SK-N-SH (cell line): ENCODE results near the gene NMNAT2. TPM values are rescaled to one million over a fixed set of nuclear protein-coding genes. Genes with fewer than 3 reads are reported as not detected.

ENCODE experiments used
- CTCF ChIA-PET: fragments of 300-600, 350-600 bp; formaldehyde crosslinking; extraction: SDS; loops from one replicate; lab custom pipeline; 2021; lab: Yijun Ruan, JAX
- POLR2A ChIA-PET: fragments of 350-600 bp; sonication (Branson Sonifier 250); formaldehyde crosslinking; extraction: SDS; loops from one replicate; lab custom pipeline; 2020; ENCODE audit warnings: antibody characterized with exemption, inconsistent platforms; lab: Yijun Ruan, JAX
- DNase-seq: peaks from one replicate; pipeline ENCODE4 v3.0.0; 2012
- H2AFZ ChIP-seq: fragments of 200-600 bp; sonication (generic); 2 replicates; pipeline ENCODE4 v1.8.1; 2016; ENCODE audit warnings: antibody characterized with exemption, mild to moderate bottlenecking, low read depth
- H3F3A ChIP-seq: fragments of 200-600 bp; sonication (generic); replicated peaks from 2 replicates; pipeline ENCODE3; 2016; ENCODE audit warnings: antibody characterized with exemption, mild to moderate bottlenecking; ENCODE audit not compliant: insufficient read depth
- H3K27ac ChIP-seq, 2 experiments: fragments of 200-500 bp in 1 of 2; fragments of 200-600 bp in 1 of 2; sonication (Bioruptor generic) in 1 of 2; sonication (generic), shearing (Covaris generic) in 1 of 2; 2 replicates each; pipeline versions ENCODE4 v1.5.1 to v1.6.1; 2014 to 2016; ENCODE audit warnings: low read depth in 2 of 2, inconsistent platforms in 1 of 2, low read length in 1 of 2, mild to moderate bottlenecking in 1 of 2, mixed read lengths in 1 of 2
- H3K27me3 ChIP-seq: fragments of 200-600 bp; sonication (generic), shearing (Covaris generic); 2 replicates; pipeline ENCODE4 v1.6.1; 2016; ENCODE audit warnings: mixed run types; ENCODE audit not compliant: insufficient read depth
- H3K36me3 ChIP-seq, 2 experiments: fragments of 200-500 bp in 1 of 2; fragments of 200-600 bp in 1 of 2; sonication (Bioruptor generic) in 1 of 2; sonication (generic) in 1 of 2; replicated peaks in 1 of 2; 2 replicates each; pipeline versions ENCODE3 to v1.5.1; 2014 to 2016; ENCODE audit warnings: low read length in 1 of 2, mild to moderate bottlenecking in 1 of 2; ENCODE audit not compliant: insufficient read depth in 2 of 2, control insufficient read depth in 1 of 2
- H3K4me1 ChIP-seq, 2 experiments: fragments of 200-500 bp in 1 of 2; fragments of 200-600 bp in 1 of 2; sonication (Bioruptor generic) in 1 of 2; sonication (generic), shearing (Covaris generic) in 1 of 2; 2 replicates each; pipeline versions ENCODE4 v1.5.1 to v1.6.1; 2014 to 2016; ENCODE audit warnings: low read depth in 1 of 2, low read length in 1 of 2, mixed run types in 1 of 2; ENCODE audit not compliant: insufficient read depth in 2 of 2, control insufficient read depth in 1 of 2
- H3K4me2 ChIP-seq: fragments of 200-600 bp; sonication (generic), shearing (Covaris generic); 2 replicates; pipeline ENCODE4 v1.6.1; 2017; ENCODE audit warnings: mixed run types
- H3K4me3 ChIP-seq, 2 experiments: fragments of 200-500 bp in 1 of 2; fragments of 200-600 bp in 1 of 2; sonication (Bioruptor generic) in 1 of 2; sonication (generic), shearing (Covaris generic) in 1 of 2; 2 replicates each; pipeline versions ENCODE4 v1.5.1 to v1.8.1; 2014 to 2016; ENCODE audit warnings: low read depth in 2 of 2, inconsistent platforms in 1 of 2, low read length in 1 of 2, mild to moderate bottlenecking in 1 of 2, mixed read lengths in 1 of 2, moderate library complexity in 1 of 2
- H3K79me2 ChIP-seq: fragments of 200-600 bp; sonication (generic); 2 replicates; pipeline ENCODE4 v1.8.1; 2017; ENCODE audit warnings: mild to moderate bottlenecking; ENCODE audit not compliant: insufficient read depth
- H3K9ac ChIP-seq: fragments of 200-600 bp; sonication (generic); 2 replicates; pipeline ENCODE4 v1.6.1; 2017; ENCODE audit warnings: mixed run types
- H3K9me2 ChIP-seq: fragments of 200-600 bp; sonication (generic); 2 replicates; pipeline ENCODE4 v1.6.1; 2017; ENCODE audit warnings: mixed run types
- H3K9me3 ChIP-seq: fragments of 200-600 bp; sonication (generic); 2 replicates; pipeline ENCODE4 v1.6.1; 2017; ENCODE audit warnings: mixed run types, mild to moderate bottlenecking, moderate library complexity
- H4K20me1 ChIP-seq: fragments of 200-600 bp; sonication (generic); 2 replicates; pipeline ENCODE4 v1.6.1; 2017; ENCODE audit warnings: mild to moderate bottlenecking, mixed run types; ENCODE audit not compliant: insufficient read depth
- ELF1 ChIP-seq: IDR thresholded peaks from 2 replicates; pipeline ENCODE4 v1.4.0; 2012
- EP300 ChIP-seq, 2 experiments: IDR thresholded peaks; 2 replicates each; pipeline versions ENCODE4 v1.4.0 to v1.6.1; 2012; ENCODE audit warnings: borderline replicate concordance in 1 of 2, low read depth in 1 of 2, low read length in 1 of 2
- EZH2phosphoT487 ChIP-seq: fragments of 200-600 bp; sonication (generic); IDR thresholded peaks from 2 replicates; pipeline ENCODE4 v1.6.1; 2017; ENCODE audit warnings: low read depth, mixed run types, mild to moderate bottlenecking, antibody characterized with exemption, moderate library complexity, borderline replicate concordance
- FOXJ3 ChIP-seq: sonication (generic); formaldehyde crosslinking; IDR thresholded peaks from 2 replicates; pipeline ENCODE4 v1.5.1; 2020; ENCODE audit warnings: mild to moderate bottlenecking, missing genetic modification reagents
- FOXM1 ChIP-seq: IDR thresholded peaks from 2 replicates; pipeline ENCODE4 v1.4.0; 2012; ENCODE audit warnings: low read depth, mild to moderate bottlenecking
- GATA2 ChIP-seq: sonication (generic); formaldehyde crosslinking; IDR thresholded peaks from 2 replicates; pipeline ENCODE4 v1.5.0; 2020; ENCODE audit warnings: mild to moderate bottlenecking, missing genetic modification reagents
- NFIC ChIP-seq: IDR thresholded peaks from 2 replicates; pipeline ENCODE4 v1.4.0; 2012; ENCODE audit warnings: borderline replicate concordance
- RCOR1 ChIP-seq: fragments of 150-350 bp; IDR thresholded peaks from 2 replicates; pipeline ENCODE4 v1.6.1; 2017; ENCODE audit warnings: antibody characterized with exemption, low read length
- SIN3A ChIP-seq: IDR thresholded peaks from 2 replicates; pipeline ENCODE4 v1.6.1; 2012; ENCODE audit warnings: low read depth, mild to moderate bottlenecking, low read length, moderate library complexity, borderline replicate concordance
- SMC3 ChIP-seq: IDR thresholded peaks from 2 replicates; pipeline ENCODE4 v1.6.1; 2012; ENCODE audit warnings: low read depth, low read length, improper control_type of control experiment
- TCF12 ChIP-seq: IDR thresholded peaks from 2 replicates; pipeline ENCODE4 v1.4.0; 2012
- TEAD4 ChIP-seq: IDR thresholded peaks from 2 replicates; pipeline ENCODE4 v1.4.0; 2012; ENCODE audit warnings: mild to moderate bottlenecking, borderline replicate concordance; ENCODE audit not compliant: insufficient read depth
- YY1 ChIP-seq: IDR thresholded peaks from 2 replicates; pipeline ENCODE4 v1.4.0; 2012; ENCODE audit warnings: low read depth, mild to moderate bottlenecking
- WGBS: methylation state at CpG from one replicate; pipeline ENCODE4 v1.1.6; 2017; ENCODE audit warnings: low lambda C conversion rate; 5-methylcytosine and 5-hydroxymethylcytosine counted together
- polyA plus RNA-seq, 3 experiments: library from polyadenylated mRNA; depleted of rRNA; stranded (reverse); fragments of >200 nt; gene quantifications; 2 replicates each; pipeline ENCODE4 v1.2.3, GENCODE V29; 2012
- TF ChIP-seq, protein P1 (sequence below): fragments of 150-350 bp; IDR thresholded peaks from 2 replicates; pipeline ENCODE4 v1.6.1; 2016; ENCODE audit warnings: mild to moderate bottlenecking, low read depth, low read length
- TF ChIP-seq, protein P2 (sequence below): IDR thresholded peaks from 2 replicates; pipeline ENCODE4 v1.4.0; 2012; ENCODE audit warnings: low read depth
- TF ChIP-seq, protein P3 (sequence below): fragments of 200-600 bp; sonication (generic); IDR thresholded peaks from 2 replicates; pipeline ENCODE4 v1.6.1; 2017; ENCODE audit warnings: antibody characterized with exemption, mild to moderate bottlenecking, moderate library complexity
- TF ChIP-seq, protein P4 (sequence below): IDR thresholded peaks from 2 replicates; pipeline ENCODE4 v1.4.0; 2012; ENCODE audit warnings: low read depth, borderline replicate concordance
- TF ChIP-seq, protein P5 (sequence below): fragments of 150-350 bp; IDR thresholded peaks from 2 replicates; pipeline ENCODE4 v1.6.1; 2017; ENCODE audit warnings: antibody characterized with exemption, low read length, low read depth, borderline replicate concordance
- TF ChIP-seq, protein P6 (sequence below): IDR thresholded peaks from 2 replicates; pipeline ENCODE4; 2012

The NMNAT2 gene
- polyA plus RNA-seq, 1 of the 3 experiments (the other 2 are of a cell fraction), result 0.07 TPM

DNA sequence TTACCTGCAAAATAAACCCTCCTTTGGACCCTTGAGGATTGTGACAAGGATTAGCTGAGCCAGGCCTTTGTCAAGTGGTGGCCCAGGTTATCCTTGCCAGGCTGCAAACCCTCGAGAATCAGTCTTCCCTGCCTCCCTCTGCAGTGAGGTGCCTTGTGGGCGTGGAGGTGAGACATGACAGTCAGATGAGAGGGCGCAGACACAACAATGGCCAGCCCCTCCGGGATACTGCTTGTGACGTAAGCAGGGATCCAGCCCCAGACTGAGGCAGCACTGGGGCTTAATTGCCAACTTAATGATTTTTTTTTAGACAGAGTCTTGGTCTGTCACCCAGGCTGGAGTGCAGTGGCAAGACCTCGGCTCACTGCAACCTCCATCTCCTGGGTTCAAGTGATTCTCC is 127.6 kb downstream of the NMNAT2 start:
- TF ChIP-seq, protein P1, sequence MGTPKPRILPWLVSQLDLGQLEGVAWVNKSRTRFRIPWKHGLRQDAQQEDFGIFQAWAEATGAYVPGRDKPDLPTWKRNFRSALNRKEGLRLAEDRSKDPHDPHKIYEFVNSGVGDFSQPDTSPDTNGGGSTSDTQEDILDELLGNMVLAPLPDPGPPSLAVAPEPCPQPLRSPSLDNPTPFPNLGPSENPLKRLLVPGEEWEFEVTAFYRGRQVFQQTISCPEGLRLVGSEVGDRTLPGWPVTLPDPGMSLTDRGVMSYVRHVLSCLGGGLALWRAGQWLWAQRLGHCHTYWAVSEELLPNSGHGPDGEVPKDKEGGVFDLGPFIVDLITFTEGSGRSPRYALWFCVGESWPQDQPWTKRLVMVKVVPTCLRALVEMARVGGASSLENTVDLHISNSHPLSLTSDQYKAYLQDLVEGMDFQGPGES, result no peak
- TF ChIP-seq, protein P2, sequence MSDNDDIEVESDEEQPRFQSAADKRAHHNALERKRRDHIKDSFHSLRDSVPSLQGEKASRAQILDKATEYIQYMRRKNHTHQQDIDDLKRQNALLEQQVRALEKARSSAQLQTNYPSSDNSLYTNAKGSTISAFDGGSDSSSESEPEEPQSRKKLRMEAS, result no peak
- TF ChIP-seq TEAD4, result no peak
- no peak for TF ChIP-seq NFIC
- no peak for TF ChIP-seq SIN3A
- TF ChIP-seq, protein P3, sequence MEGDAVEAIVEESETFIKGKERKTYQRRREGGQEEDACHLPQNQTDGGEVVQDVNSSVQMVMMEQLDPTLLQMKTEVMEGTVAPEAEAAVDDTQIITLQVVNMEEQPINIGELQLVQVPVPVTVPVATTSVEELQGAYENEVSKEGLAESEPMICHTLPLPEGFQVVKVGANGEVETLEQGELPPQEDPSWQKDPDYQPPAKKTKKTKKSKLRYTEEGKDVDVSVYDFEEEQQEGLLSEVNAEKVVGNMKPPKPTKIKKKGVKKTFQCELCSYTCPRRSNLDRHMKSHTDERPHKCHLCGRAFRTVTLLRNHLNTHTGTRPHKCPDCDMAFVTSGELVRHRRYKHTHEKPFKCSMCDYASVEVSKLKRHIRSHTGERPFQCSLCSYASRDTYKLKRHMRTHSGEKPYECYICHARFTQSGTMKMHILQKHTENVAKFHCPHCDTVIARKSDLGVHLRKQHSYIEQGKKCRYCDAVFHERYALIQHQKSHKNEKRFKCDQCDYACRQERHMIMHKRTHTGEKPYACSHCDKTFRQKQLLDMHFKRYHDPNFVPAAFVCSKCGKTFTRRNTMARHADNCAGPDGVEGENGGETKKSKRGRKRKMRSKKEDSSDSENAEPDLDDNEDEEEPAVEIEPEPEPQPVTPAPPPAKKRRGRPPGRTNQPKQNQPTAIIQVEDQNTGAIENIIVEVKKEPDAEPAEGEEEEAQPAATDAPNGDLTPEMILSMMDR, result no peak
- no peak for TF ChIP-seq EP300 (IDR thresholded peaks at IDR 0.05; ENCODE audit: borderline replicate concordance in 1 of 2, low read depth in 1 of 2, low read length in 1 of 2)
- TF ChIP-seq YY1, result no peak
- Histone ChIP-seq H3K4me3 (no peak overlapping the region), H3K4me1 (peaks cover 0 to 14% of the 10 kb centered on the region in 2 experiments; a peak in 1 of 4 replicates), H3K36me3 (no peaks in the 10 kb centered on the region), H3K9me3 (no peaks in the 10 kb centered on the region), H3K79me2 (no peaks in the 10 kb centered on the region), H3K9ac (no peak overlapping the region), H2AFZ (no peak overlapping the region), H3K9me2 (no peaks in the 10 kb centered on the region), H3K27ac (no peak overlapping the region), H4K20me1 (no peaks in the 10 kb centered on the region), H3F3A (no peaks in the 10 kb centered on the region), H3K27me3 (no peaks in the 10 kb centered on the region), H3K4me2 (no peak overlapping the region)
- no peak for DNase-seq
- ChIA-PET CTCF (interaction anchor here (5.1 kb wide), 1 partner anchor 9 kb away, joined by 25 read pairs; no protein-coding TSS in a partner anchor), POLR2A (no interaction called here)
- WGBS, result 70% methylated on average over 6 of the region's 6 CpGs

DNA sequence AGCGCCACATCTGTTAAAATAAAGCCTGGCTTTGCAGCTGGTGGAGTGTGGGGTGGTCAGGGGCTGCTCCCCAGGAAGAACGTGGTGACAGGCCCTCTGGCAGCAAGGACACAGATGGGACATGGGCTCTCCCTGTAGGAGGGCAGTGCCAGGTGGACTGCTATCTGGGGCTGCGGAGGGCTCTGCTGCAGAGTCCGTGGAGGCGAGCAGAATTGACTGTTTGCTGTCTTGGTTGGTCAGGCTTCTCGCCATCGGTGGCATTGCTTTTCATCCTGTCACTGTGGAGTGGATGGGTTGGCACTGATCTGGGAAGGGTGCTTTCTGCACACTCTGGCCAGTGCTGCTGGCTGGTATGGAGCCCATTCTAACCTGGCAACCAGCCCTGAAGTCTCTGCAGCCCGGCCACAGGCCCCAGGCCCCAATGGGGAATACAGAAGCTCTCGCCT is 129.1 kb downstream of the NMNAT2 start:
- Histone ChIP-seq H3K9ac (no peak overlapping the region), H3K4me2 (no peak overlapping the region), H3K4me1 (peaks cover 0 to 14% of the 10 kb centered on the region in 2 experiments; a peak in 1 of 4 replicates), H3K9me3 (no peaks in the 10 kb centered on the region), H2AFZ (no peak overlapping the region), H3K9me2 (no peaks in the 10 kb centered on the region), H3F3A (no peaks in the 10 kb centered on the region), H3K27me3 (no peaks in the 10 kb centered on the region), H3K27ac (no peak overlapping the region), H3K79me2 (no peaks in the 10 kb centered on the region), H3K36me3 (no peaks in the 10 kb centered on the region), H3K4me3 (no peak overlapping the region), H4K20me1 (no peaks in the 10 kb centered on the region)
- DNase-seq, result no peak
- CTCF ChIA-PET, result no interaction called here
- POLR2A ChIA-PET, result no interaction called here
- no peak for TF ChIP-seq RCOR1
- TF ChIP-seq, protein P4, sequence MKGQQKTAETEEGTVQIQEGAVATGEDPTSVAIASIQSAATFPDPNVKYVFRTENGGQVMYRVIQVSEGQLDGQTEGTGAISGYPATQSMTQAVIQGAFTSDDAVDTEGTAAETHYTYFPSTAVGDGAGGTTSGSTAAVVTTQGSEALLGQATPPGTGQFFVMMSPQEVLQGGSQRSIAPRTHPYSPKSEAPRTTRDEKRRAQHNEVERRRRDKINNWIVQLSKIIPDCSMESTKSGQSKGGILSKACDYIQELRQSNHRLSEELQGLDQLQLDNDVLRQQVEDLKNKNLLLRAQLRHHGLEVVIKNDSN, result no peak
- TF ChIP-seq, protein P1, result no peak
- TF ChIP-seq, protein P5, sequence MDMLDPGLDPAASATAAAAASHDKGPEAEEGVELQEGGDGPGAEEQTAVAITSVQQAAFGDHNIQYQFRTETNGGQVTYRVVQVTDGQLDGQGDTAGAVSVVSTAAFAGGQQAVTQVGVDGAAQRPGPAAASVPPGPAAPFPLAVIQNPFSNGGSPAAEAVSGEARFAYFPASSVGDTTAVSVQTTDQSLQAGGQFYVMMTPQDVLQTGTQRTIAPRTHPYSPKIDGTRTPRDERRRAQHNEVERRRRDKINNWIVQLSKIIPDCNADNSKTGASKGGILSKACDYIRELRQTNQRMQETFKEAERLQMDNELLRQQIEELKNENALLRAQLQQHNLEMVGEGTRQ, result no peak
- no peak for TF ChIP-seq SMC3
- no peak for TF ChIP-seq EZH2phosphoT487
- no peak for TF ChIP-seq FOXJ3 (CRISPR knock-in tag)
- TF ChIP-seq GATA2, result no peak
- TF ChIP-seq FOXM1, result no peak
- TF ChIP-seq EP300 (IDR thresholded peaks at IDR 0.05; ENCODE audit: borderline replicate concordance in 1 of 2, low read depth in 1 of 2, low read length in 1 of 2), result no peak
- no peak for TF ChIP-seq TCF12
- TF ChIP-seq, protein P6, sequence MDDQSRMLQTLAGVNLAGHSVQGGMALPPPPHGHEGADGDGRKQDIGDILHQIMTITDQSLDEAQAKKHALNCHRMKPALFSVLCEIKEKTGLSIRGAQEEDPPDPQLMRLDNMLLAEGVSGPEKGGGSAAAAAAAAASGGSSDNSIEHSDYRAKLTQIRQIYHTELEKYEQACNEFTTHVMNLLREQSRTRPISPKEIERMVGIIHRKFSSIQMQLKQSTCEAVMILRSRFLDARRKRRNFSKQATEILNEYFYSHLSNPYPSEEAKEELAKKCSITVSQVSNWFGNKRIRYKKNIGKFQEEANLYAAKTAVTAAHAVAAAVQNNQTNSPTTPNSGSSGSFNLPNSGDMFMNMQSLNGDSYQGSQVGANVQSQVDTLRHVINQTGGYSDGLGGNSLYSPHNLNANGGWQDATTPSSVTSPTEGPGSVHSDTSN, result no peak
- TF ChIP-seq SIN3A, result no peak
- no peak for TF ChIP-seq ELF1
- 63% methylated on average over 6 of the region's 9 CpGs for WGBS
